Right lobe of liver (tissue), 4 donors: ENCODE results near the gene PRKAB1.

Experiments used
- POLR2A ChIP-seq: fragments of 450-650 bp; IDR thresholded peaks from one replicate; pipeline ENCODE4 v1.6.1; 2017; ENCODE audit warnings: antibody characterized with exemption, mild to moderate bottlenecking
- TF ChIP-seq, protein P1 (sequence below), 4 donors: fragments of 200-600 bp in 3 of 4; fragments of 450-650 bp in 1 of 4; IDR thresholded peaks; one replicate each; pipeline versions ENCODE4 v1.5.1 to v1.8.0; 2016 to 2022; ENCODE audit warnings: antibody characterized with exemption in 4 of 4, mild to moderate bottlenecking in 2 of 4
- donor health status: DM: no; HTN: no; CAD: no.
- donor health status: DM: no; HTN: no; CAD: no.
- donor health status: DM: no; HTN: yes; CAD: no.

DNA sequence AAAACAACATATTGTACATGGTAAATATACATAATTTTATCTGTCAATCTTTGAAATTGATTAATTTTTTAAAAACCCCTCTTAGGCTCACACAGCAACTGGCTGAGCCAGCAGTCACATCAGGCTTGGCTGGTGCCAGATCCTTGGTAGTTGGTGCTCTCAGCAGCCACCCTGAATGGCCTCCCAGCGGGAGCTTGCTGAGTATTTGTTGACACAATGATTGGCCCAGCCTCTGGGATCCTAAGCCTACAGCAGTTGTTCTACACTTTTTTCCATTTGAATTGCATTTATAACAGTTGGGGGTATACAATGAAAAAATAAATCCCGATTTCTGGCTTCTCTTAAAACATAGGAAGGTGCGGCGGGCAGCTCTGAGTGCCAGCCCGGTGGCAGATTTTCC, 11.1 kb downstream of the PRKAB1 start:
- TF ChIP-seq, protein P1, sequence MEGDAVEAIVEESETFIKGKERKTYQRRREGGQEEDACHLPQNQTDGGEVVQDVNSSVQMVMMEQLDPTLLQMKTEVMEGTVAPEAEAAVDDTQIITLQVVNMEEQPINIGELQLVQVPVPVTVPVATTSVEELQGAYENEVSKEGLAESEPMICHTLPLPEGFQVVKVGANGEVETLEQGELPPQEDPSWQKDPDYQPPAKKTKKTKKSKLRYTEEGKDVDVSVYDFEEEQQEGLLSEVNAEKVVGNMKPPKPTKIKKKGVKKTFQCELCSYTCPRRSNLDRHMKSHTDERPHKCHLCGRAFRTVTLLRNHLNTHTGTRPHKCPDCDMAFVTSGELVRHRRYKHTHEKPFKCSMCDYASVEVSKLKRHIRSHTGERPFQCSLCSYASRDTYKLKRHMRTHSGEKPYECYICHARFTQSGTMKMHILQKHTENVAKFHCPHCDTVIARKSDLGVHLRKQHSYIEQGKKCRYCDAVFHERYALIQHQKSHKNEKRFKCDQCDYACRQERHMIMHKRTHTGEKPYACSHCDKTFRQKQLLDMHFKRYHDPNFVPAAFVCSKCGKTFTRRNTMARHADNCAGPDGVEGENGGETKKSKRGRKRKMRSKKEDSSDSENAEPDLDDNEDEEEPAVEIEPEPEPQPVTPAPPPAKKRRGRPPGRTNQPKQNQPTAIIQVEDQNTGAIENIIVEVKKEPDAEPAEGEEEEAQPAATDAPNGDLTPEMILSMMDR (IDR thresholded peaks at IDR 0.05) = no peak
- no peak for TF ChIP-seq POLR2A
